OCI-LY7 (cell line): ENCODE results near the gene PDCD2L.

Experiments used
- EZH2phosphoT487 ChIP-seq: fragments of 200-600 bp; sonication (generic); IDR thresholded peaks from 2 replicates; pipeline ENCODE4 v1.6.1; 2018; ENCODE audit warnings: low read depth, borderline replicate concordance, mild to moderate bottlenecking, mixed run types, antibody characterized with exemption, low read length, moderate library complexity, mixed read lengths
- TF ChIP-seq, protein P1 (sequence below): fragments of 200-600 bp; sonication (generic); conservative IDR thresholded peaks from 2 replicates; pipeline ENCODE4 v1.5.1; 2014; ENCODE audit warnings: mild to moderate bottlenecking, antibody characterized with exemption, low read length, moderate library complexity, mixed read lengths

- TF ChIP-seq, protein P1, sequence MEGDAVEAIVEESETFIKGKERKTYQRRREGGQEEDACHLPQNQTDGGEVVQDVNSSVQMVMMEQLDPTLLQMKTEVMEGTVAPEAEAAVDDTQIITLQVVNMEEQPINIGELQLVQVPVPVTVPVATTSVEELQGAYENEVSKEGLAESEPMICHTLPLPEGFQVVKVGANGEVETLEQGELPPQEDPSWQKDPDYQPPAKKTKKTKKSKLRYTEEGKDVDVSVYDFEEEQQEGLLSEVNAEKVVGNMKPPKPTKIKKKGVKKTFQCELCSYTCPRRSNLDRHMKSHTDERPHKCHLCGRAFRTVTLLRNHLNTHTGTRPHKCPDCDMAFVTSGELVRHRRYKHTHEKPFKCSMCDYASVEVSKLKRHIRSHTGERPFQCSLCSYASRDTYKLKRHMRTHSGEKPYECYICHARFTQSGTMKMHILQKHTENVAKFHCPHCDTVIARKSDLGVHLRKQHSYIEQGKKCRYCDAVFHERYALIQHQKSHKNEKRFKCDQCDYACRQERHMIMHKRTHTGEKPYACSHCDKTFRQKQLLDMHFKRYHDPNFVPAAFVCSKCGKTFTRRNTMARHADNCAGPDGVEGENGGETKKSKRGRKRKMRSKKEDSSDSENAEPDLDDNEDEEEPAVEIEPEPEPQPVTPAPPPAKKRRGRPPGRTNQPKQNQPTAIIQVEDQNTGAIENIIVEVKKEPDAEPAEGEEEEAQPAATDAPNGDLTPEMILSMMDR = no peak
- TF ChIP-seq EZH2phosphoT487 = no peak
These were observed 25.4 kb downstream of the PDCD2L start for GRCh38 chr19:34429553-34429952.
